Measurements from ENCODE around the gene MEIKIN. TPM values are rescaled to one million over a fixed set of nuclear protein-coding genes. Genes with fewer than 3 reads are reported as not detected.
"Not testable (repeated sequence)": the region's sequence is repeated elsewhere in the genome, so short reads cannot be mapped to it uniquely, and the experiment has no call there.

The MEIKIN gene
- total RNA-seq, 4 donors from 2014 or later, result not detected

- H3K27ac ChIP-seq (replicated peaks in 1 of 4), result no peak overlapping the region
- TF ChIP-seq CTCF (IDR thresholded peaks at IDR 0.05) (no peak), POLR2AphosphoS5 (IDR thresholded peaks at IDR 0.05) (no peak), EP300 (IDR thresholded peaks at IDR 0.05) (no peak), POLR2A (IDR thresholded peaks at IDR 0.05; ENCODE audit: low read depth) (no peak)
- H3K4me1 ChIP-seq, result peaks cover 31 to 58% (median 51%) of the 10 kb centered on the region in 4 donors
- no peaks in the 10 kb centered on the region for H3K36me3 ChIP-seq
- H3K27me3 ChIP-seq, result no peaks in the 10 kb centered on the region
- no peak overlapping the region for H3K4me3 ChIP-seq
- 77% methylated on average over 1 of the region's 1 CpG for WGBS
- no peaks in the 10 kb centered on the region for H3K9me3 ChIP-seq
- DNase-seq (ENCODE audit: extremely low spot score), result no peak
- intact Hi-C loops (cut with DNase I), result no loop called here
Observed at GRCh38 chr5:131783357-131783756, 162.1 kb downstream of the MEIKIN start.

GRCh38 chr5:131782717-131783116 lies 162.7 kb downstream of the MEIKIN start:
- H3K4me1 ChIP-seq, result peaks cover 27 to 57% (median 45%) of the 10 kb centered on the region in 4 donors
- no peak for TF ChIP-seq CTCF (IDR thresholded peaks at IDR 0.05)
- intact Hi-C loops (cut with DNase I), result no loop called here
- no peaks in the 10 kb centered on the region for H3K36me3 ChIP-seq
- H3K4me3 ChIP-seq, result no peak overlapping the region
- no peak for DNase-seq (ENCODE audit: extremely low spot score)
- no peaks in the 10 kb centered on the region for H3K9me3 ChIP-seq
- WGBS, result 98% methylated on average over 11 of the region's 11 CpGs
- H3K27me3 ChIP-seq, result no peaks in the 10 kb centered on the region
- no peak overlapping the region for H3K27ac ChIP-seq (replicated peaks in 1 of 4)

- H3K27ac ChIP-seq (replicated peaks in 1 of 4); H3K36me3 ChIP-seq; DNase-seq (ENCODE audit: extremely low spot score); H3K9me3 ChIP-seq; H3K27me3 ChIP-seq; H3K4me3 ChIP-seq; intact Hi-C loops (cut with DNase I): not testable (repeated sequence)
- H3K4me1 ChIP-seq, result peaks cover 35 to 65% (median 55%) of the 10 kb centered on the region in 4 donors
- WGBS, result 93% methylated on average over 1 of the region's 1 CpG
Observed at GRCh38 chr5:131778141-131778540, 167.3 kb downstream of the MEIKIN start.

- Histone ChIP-seq H3K9me3 (no peaks in the 10 kb centered on the region), H3K4me1 (peaks cover 39 to 71% (median 64%) of the 10 kb centered on the region in 4 donors), H3K27me3 (no peaks in the 10 kb centered on the region), H3K27ac (replicated peaks in 1 of 4) (no peak overlapping the region), H3K4me3 (no peak overlapping the region), H3K36me3 (no peaks in the 10 kb centered on the region)
- TF ChIP-seq POLR2AphosphoS5 (IDR thresholded peaks at IDR 0.05) (no peak), CTCF (IDR thresholded peaks at IDR 0.05) (no peak), EP300 (IDR thresholded peaks at IDR 0.05) (no peak), POLR2A (IDR thresholded peaks at IDR 0.05; ENCODE audit: low read depth) (no peak)
- WGBS, result 75% methylated on average over 1 of the region's 1 CpG
- DNase-seq (ENCODE audit: extremely low spot score), result no peak
- intact Hi-C loops (cut with DNase I), result no loop called here
Observed at GRCh38 chr5:131776450-131776849, 169.0 kb downstream of the MEIKIN start.

GRCh38 chr5:131774652-131775367 lies 170.7 kb downstream of the MEIKIN start:
- Histone ChIP-seq H3K9me3 (no peaks in the 10 kb centered on the region), H3K27ac (replicated peaks in 1 of 4) (no peak overlapping the region), H3K27me3 (no peaks in the 10 kb centered on the region), H3K36me3 (no peaks in the 10 kb centered on the region), H3K4me3 (no peak overlapping the region), H3K4me1 (peaks cover 49 to 76% (median 72%) of the 10 kb centered on the region in 4 donors)
- WGBS, result 84% methylated on average over 4 of the region's 4 CpGs
- no peak for DNase-seq (ENCODE audit: extremely low spot score)
- no peak for TF ChIP-seq POLR2AphosphoS5 (IDR thresholded peaks at IDR 0.05)
- TF ChIP-seq POLR2A (IDR thresholded peaks at IDR 0.05; ENCODE audit: low read depth), result no peak
- no peak for TF ChIP-seq EP300 (IDR thresholded peaks at IDR 0.05)
- TF ChIP-seq CTCF (IDR thresholded peaks at IDR 0.05), result no peak
- intact Hi-C loops (cut with DNase I), result no loop called here

Data from esophagus muscularis mucosa (tissue), 4 donors.